Measurements from ENCODE around the gene RBM47. TPM values are rescaled to one million over a fixed set of nuclear protein-coding genes. Genes with fewer than 3 reads are reported as not detected.

The RBM47 gene
- total RNA-seq, 2 donors from 2014 or later = 0.22 to 0.48 TPM

- ATAC-seq (replicated peaks) = no peak
- no peaks in the 10 kb centered on the region for H3K9me3 Mint-ChIP-seq
- no peaks in the 10 kb centered on the region for H3K27me3 Mint-ChIP-seq
- no peaks in the 10 kb centered on the region for H3K36me3 Mint-ChIP-seq (ENCODE audit: low read depth)
- no peak overlapping the region for H3K27ac Mint-ChIP-seq
- no peaks in the 10 kb centered on the region for H3K4me1 Mint-ChIP-seq
- no peak overlapping the region for H3K4me3 Mint-ChIP-seq
These were observed 16.2 kb downstream of the RBM47 start for GRCh38 chr4:40613456-40613855.

- no peak overlapping the region for H3K4me3 Mint-ChIP-seq
- no peaks in the 10 kb centered on the region for H3K36me3 Mint-ChIP-seq (ENCODE audit: low read depth)
- no peaks in the 10 kb centered on the region for H3K4me1 Mint-ChIP-seq
- H3K9me3 Mint-ChIP-seq = no peaks in the 10 kb centered on the region
- H3K27me3 Mint-ChIP-seq = no peaks in the 10 kb centered on the region
- no peak for ATAC-seq (replicated peaks)
- no peak overlapping the region for H3K27ac Mint-ChIP-seq
These were observed 16.8 kb downstream of the RBM47 start for GRCh38 chr4:40612831-40613230.

DNA sequence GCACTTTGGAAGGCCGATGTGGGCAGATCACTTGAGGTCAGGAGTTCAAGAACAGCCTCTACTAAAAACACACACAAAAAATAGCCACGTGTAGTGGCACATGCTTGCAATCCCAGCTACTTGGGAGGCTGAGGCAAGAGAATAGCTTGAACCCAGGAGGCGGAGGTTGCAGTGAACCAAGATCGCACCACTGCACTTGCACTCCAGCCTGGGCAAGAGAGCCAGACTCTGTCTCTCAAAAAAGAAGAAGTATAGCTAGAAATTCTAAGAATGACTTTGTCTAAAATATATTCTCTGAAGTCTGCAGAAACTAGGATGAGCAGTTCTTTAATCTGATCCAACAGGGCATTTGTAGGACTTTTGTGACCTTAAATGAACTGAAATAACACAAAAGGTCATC is 17.4 kb downstream of the RBM47 start:
- Mint-ChIP-seq H3K9me3 (no peaks in the 10 kb centered on the region), H3K4me3 (no peak overlapping the region), H3K36me3 (ENCODE audit: low read depth) (no peaks in the 10 kb centered on the region), H3K4me1 (no peaks in the 10 kb centered on the region), H3K27ac (no peak overlapping the region), H3K27me3 (no peaks in the 10 kb centered on the region)
- ATAC-seq (replicated peaks) = no peak

- Mint-ChIP-seq H3K27me3 (peaks cover 3% of the 10 kb centered on the region), H3K4me1 (no peaks in the 10 kb centered on the region), H3K36me3 (ENCODE audit: low read depth) (no peaks in the 10 kb centered on the region), H3K27ac (no peak overlapping the region), H3K4me3 (no peak overlapping the region), H3K9me3 (no peaks in the 10 kb centered on the region)
- ATAC-seq (replicated peaks) = no peak
These were observed 21.0 kb downstream of the RBM47 start for GRCh38 chr4:40608628-40609027.

DNA sequence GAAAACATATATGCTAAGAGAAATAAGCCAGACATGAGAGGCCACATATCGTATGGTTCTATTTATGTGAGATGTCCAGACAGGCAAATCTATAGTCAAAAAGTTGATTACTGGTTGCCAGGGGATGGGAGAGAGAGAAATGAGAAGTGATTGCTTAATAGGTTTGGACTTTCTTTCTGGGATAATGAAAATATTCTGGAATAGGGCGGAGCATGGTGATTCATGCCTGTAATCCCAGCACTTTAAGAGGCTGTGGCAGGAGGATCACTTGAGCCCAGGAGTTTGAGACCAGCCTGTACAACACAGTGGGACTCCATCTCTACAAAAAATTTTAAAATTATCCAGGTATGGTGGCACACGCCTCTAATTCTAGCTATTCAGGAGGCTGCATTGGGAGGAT is 22.4 kb downstream of the RBM47 start:
- no peak overlapping the region for H3K4me3 Mint-ChIP-seq
- H3K27ac Mint-ChIP-seq = no peak overlapping the region
- no peak for ATAC-seq (replicated peaks)
- no peaks in the 10 kb centered on the region for H3K9me3 Mint-ChIP-seq
- H3K36me3 Mint-ChIP-seq (ENCODE audit: low read depth) = no peaks in the 10 kb centered on the region
- no peaks in the 10 kb centered on the region for H3K4me1 Mint-ChIP-seq
- peaks cover 3% of the 10 kb centered on the region for H3K27me3 Mint-ChIP-seq

GRCh38 chr4:40606239-40606767 is 23.4 kb downstream of the RBM47 start:
- H3K9me3 Mint-ChIP-seq = no peaks in the 10 kb centered on the region
- no peaks in the 10 kb centered on the region for H3K4me1 Mint-ChIP-seq
- ATAC-seq (replicated peaks) = no peak
- H3K27ac Mint-ChIP-seq = no peak overlapping the region
- H3K4me3 Mint-ChIP-seq = no peak overlapping the region
- H3K27me3 Mint-ChIP-seq = peaks cover 3% of the 10 kb centered on the region
- H3K36me3 Mint-ChIP-seq (ENCODE audit: low read depth) = no peaks in the 10 kb centered on the region

GRCh38 chr4:40603281-40603680 is 26.4 kb downstream of the RBM47 start:
- H3K27ac Mint-ChIP-seq = no peak overlapping the region
- no peak for ATAC-seq (replicated peaks)

DNA sequence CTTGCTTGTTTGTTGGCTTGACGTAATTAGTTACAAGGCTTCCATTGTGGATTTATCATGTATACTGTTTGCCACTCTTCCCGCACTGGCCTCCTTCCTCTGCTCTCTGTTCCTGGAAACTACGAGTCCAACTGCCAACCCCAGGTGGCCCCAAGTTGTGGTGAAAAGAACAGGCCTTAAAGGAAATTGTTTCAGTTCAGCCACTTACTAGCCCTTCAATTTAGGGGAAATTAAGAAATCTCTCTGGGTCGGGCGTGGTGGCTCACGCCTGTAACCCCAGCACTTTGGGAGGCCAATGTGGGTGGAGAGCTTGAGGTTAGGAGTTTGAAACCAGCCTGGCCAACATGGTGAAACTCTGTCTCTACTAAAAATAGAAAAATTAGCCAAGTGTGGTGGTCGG is 28.0 kb downstream of the RBM47 start:
- peaks cover 3% of the 10 kb centered on the region for H3K27me3 Mint-ChIP-seq
- no peaks in the 10 kb centered on the region for H3K4me1 Mint-ChIP-seq
- no peak for ATAC-seq (replicated peaks)
- no peaks in the 10 kb centered on the region for H3K9me3 Mint-ChIP-seq
- no peaks in the 10 kb centered on the region for H3K36me3 Mint-ChIP-seq (ENCODE audit: low read depth)
- no peak overlapping the region for H3K27ac Mint-ChIP-seq
- H3K4me3 Mint-ChIP-seq = no peak overlapping the region

More at GRCh38 chr4:40603281-40603680, 26.4 kb downstream of the RBM47 start:
- Mint-ChIP-seq H3K4me1 (no peaks in the 10 kb centered on the region), H3K9me3 (no peaks in the 10 kb centered on the region), H3K4me3 (no peak overlapping the region), H3K36me3 (ENCODE audit: low read depth) (no peaks in the 10 kb centered on the region), H3K27me3 (peaks cover 3% of the 10 kb centered on the region)

DNA sequence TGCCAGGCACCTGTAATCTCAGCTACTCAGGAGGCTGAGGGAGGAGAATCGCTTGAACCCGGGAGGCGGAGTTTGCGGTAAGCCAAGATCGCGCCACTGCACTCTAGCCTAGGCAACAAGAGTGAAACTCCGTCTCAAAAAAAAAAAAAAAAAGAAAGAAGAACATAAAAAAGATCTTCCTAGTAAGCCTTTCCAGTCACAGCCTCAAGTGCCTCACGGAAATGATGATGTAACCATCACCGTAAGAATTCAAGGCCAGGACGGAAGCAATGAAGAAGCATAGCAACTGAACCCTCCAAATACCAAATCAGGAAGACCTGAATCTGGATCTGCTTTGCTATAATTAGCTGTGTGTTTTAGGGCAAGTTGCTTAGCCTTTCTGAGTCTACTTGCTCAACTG is 28.8 kb downstream of the RBM47 start:
- Mint-ChIP-seq H3K4me3 (no peak overlapping the region), H3K9me3 (no peaks in the 10 kb centered on the region), H3K27ac (no peak overlapping the region), H3K36me3 (ENCODE audit: low read depth) (no peaks in the 10 kb centered on the region), H3K4me1 (no peaks in the 10 kb centered on the region), H3K27me3 (peaks cover 3% of the 10 kb centered on the region)
- ATAC-seq (replicated peaks) = no peak

- Mint-ChIP-seq H3K36me3 (ENCODE audit: low read depth) (no peaks in the 10 kb centered on the region), H3K9me3 (no peaks in the 10 kb centered on the region), H3K27me3 (peaks cover 4% of the 10 kb centered on the region), H3K4me1 (no peaks in the 10 kb centered on the region), H3K27ac (no peak overlapping the region), H3K4me3 (no peak overlapping the region)
- ATAC-seq (replicated peaks) = no peak
These were observed 30.2 kb downstream of the RBM47 start for GRCh38 chr4:40599431-40599830.

DNA sequence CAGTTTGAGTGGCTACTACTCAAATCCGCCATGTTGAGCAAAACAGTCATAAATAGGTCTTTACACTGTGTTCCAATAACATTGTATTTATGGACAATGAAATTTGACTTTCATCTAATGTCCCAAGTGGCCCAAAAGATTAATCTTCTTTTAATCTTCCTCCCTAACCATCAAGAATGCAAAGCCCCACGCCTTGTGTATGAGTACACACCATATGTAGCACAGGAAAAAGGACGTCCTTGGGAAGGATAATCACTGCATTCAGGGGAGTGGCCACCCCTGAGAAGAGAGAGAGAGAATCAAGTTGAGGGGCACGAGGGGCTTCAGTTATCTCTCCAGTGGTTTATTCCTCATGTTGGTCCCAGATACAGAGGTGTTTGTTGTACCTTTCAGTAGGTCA is 33.1 kb downstream of the RBM47 start:
- H3K4me1 Mint-ChIP-seq = no peaks in the 10 kb centered on the region
- H3K9me3 Mint-ChIP-seq = no peaks in the 10 kb centered on the region
- no peak overlapping the region for H3K4me3 Mint-ChIP-seq
- no peaks in the 10 kb centered on the region for H3K36me3 Mint-ChIP-seq (ENCODE audit: low read depth)
- H3K27me3 Mint-ChIP-seq = peaks cover 4% of the 10 kb centered on the region
- ATAC-seq (replicated peaks) = no peak
- H3K27ac Mint-ChIP-seq = no peak overlapping the region

DNA sequence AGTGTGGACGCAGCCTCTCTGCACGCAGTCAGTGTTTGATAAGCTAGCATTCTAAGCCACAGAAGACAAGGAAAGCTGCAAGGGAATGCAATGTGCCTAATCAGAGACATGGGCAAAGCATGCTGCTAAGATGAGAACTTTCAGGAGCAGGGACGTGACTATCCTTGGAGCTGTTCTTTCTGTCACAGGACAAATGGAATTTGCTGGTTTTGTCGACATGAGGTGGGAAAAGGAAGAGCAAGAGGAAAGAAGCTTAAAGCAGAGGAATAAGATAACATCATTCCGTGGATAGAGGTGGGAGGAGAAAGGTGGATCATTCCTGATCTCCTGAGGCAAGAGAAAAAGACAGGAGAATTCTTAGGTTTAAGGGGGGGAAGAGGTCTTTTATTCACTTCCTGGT is 33.7 kb downstream of the RBM47 start:
- H3K27me3 Mint-ChIP-seq = peaks cover 4% of the 10 kb centered on the region
- H3K4me1 Mint-ChIP-seq = no peaks in the 10 kb centered on the region
- no peaks in the 10 kb centered on the region for H3K9me3 Mint-ChIP-seq
- no peak overlapping the region for H3K4me3 Mint-ChIP-seq
- no peaks in the 10 kb centered on the region for H3K36me3 Mint-ChIP-seq (ENCODE audit: low read depth)
- ATAC-seq (replicated peaks) = no peak
- H3K27ac Mint-ChIP-seq = no peak overlapping the region

- Mint-ChIP-seq H3K4me3 (no peak overlapping the region), H3K36me3 (ENCODE audit: low read depth) (no peaks in the 10 kb centered on the region), H3K9me3 (no peaks in the 10 kb centered on the region), H3K27ac (no peak overlapping the region), H3K4me1 (no peaks in the 10 kb centered on the region), H3K27me3 (peaks cover 4% of the 10 kb centered on the region)
- ATAC-seq (replicated peaks) = no peak
These were observed 35.1 kb downstream of the RBM47 start for GRCh38 chr4:40594261-40595178.

- no peak for ATAC-seq (replicated peaks)
These were observed 37.6 kb downstream of the RBM47 start for GRCh38 chr4:40592034-40592433.

DNA sequence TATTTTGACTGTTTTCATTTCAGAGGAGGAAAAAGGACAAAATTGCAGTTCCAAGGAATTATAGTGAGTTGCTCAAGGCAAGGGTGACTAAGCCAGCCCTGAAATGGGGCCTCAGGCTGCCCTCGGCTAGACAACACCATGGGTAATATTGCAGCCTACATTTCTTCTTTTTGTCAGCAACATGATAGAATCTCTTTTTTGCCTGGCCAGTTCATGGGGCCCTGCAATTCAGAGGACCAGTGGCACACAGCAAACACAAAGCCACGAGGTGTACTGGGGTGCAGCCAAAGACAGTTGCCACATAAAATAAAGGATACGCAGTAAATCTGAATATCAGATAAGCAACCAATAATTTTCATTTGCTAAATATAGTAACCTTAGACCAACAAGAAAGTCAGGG is 41.8 kb downstream of the RBM47 start:
- no peaks in the 10 kb centered on the region for H3K9me3 Mint-ChIP-seq
- ATAC-seq (replicated peaks) = no peak
- H3K4me1 Mint-ChIP-seq = no peaks in the 10 kb centered on the region
- H3K4me3 Mint-ChIP-seq = no peak overlapping the region
- H3K36me3 Mint-ChIP-seq (ENCODE audit: low read depth) = no peaks in the 10 kb centered on the region
- peaks cover under 1% of the 10 kb centered on the region for H3K27me3 Mint-ChIP-seq
- no peak overlapping the region for H3K27ac Mint-ChIP-seq

More at GRCh38 chr4:40592034-40592433, 37.6 kb downstream of the RBM47 start:
- H3K27me3 Mint-ChIP-seq = peaks cover 4% of the 10 kb centered on the region
- H3K4me1 Mint-ChIP-seq = no peaks in the 10 kb centered on the region
- no peak overlapping the region for H3K27ac Mint-ChIP-seq
- H3K4me3 Mint-ChIP-seq = no peak overlapping the region
- H3K9me3 Mint-ChIP-seq = no peaks in the 10 kb centered on the region
- H3K36me3 Mint-ChIP-seq (ENCODE audit: low read depth) = no peaks in the 10 kb centered on the region

All from activated T-helper 17 cell treated with anti-CD3 and anti-CD28 coated beads, Interleukin-2, amount 50 U/mL, for 72 hours (primary cell).